Tibial nerve (tissue), 3 donors: Measurements from ENCODE around the gene ABCG1.

Experiments used
- CTCF ChIP-seq, 5 experiments: fragments of 200-600 bp in 3 of 5; fragments of 450-650 bp in 2 of 5; sonication (generic) in 3 of 5; IDR thresholded peaks; one replicate each; pipeline ENCODE4 v1.5.1; 2016 to 2019; ENCODE audit warnings: antibody characterized with exemption in 5 of 5, mild to moderate bottlenecking in 3 of 5, moderate library complexity in 2 of 5
- POLR2A ChIP-seq, 2 donors: fragments of 450-650 bp; IDR thresholded peaks; one replicate each; pipeline ENCODE4 v1.6.1; 2017; ENCODE audit warnings: antibody characterized with exemption in 2 of 2, mild to moderate bottlenecking in 2 of 2, moderate library complexity in 2 of 2

GRCh38 chr21:42282715-42283114 is 63.8 kb downstream of the ABCG1 start:
- no peak for TF ChIP-seq CTCF (IDR thresholded peaks at IDR 0.05)
- TF ChIP-seq POLR2A (IDR thresholded peaks at IDR 0.05): no peak
